Activated T-helper 2 cell treated with anti-CD3 and anti-CD28 coated beads, Interferon-gamma antibody, Interleukin-2, Interleukin-4, amounts not matched to agents 10 μg/mL and 5 μg/mL and 100 μg/mL, durations not matched to agents 14 hours and 24 hours and 36 hours (primary cell): ENCODE results near the gene RCVRN. TPM values are rescaled to one million over a fixed set of nuclear protein-coding genes. Genes with fewer than 3 reads are reported as not detected.

Source experiments
- DNase-seq: peaks from one replicate; pipeline ENCODE4 v3.0.0; 2021; ENCODE audit warnings: low spot score
- H3K27ac Mint-ChIP-seq: one replicate; pipeline ENCODE4 v1.8.0; 2021; ENCODE audit warnings: mixed read lengths
- H3K27me3 Mint-ChIP-seq: one replicate; pipeline ENCODE4 v1.8.0; 2021; ENCODE audit warnings: low read depth, mixed read lengths
- H3K36me3 Mint-ChIP-seq: one replicate; pipeline ENCODE4 v1.8.0; 2021; ENCODE audit warnings: low read depth, mixed read lengths
- H3K4me1 Mint-ChIP-seq: one replicate; pipeline ENCODE4 v1.8.0; 2021; ENCODE audit warnings: low read depth, mixed read lengths
- H3K4me3 Mint-ChIP-seq: one replicate; pipeline ENCODE4 v1.8.0; 2021; ENCODE audit warnings: low read depth, mild to moderate bottlenecking, moderate library complexity, mixed read lengths
- H3K9me3 Mint-ChIP-seq: one replicate; pipeline ENCODE4 v1.8.0; 2021; ENCODE audit warnings: mixed read lengths
- intact Hi-C: fragments of 100-400 bp; cut with micrococcal nuclease; formaldehyde crosslinking; loops from one replicate; pipeline ENCODE4 v1.15.1; 2023
- total RNA-seq: library from RNA; stranded (reverse); gene quantifications from 2 replicates; pipeline ENCODE4 v1.2.3, GENCODE V29; 2022

The RCVRN gene
- total RNA-seq, 1 donor from 2014 or later: not detected

- Mint-ChIP-seq H3K27me3 (no peaks in the 10 kb centered on the region), H3K27ac (no peak overlapping the region), H3K4me3 (no peak overlapping the region), H3K36me3 (no peaks in the 10 kb centered on the region), H3K9me3 (no peaks in the 10 kb centered on the region), H3K4me1 (no peaks in the 10 kb centered on the region)
- intact Hi-C loops: no loop called here
- no peak for DNase-seq
These were observed 54.9 kb downstream of the RCVRN start for GRCh38 chr17:9850151-9850550.

Other genes starting within 250 kb of the RCVRN start
- not detected in 2 replicates for gene DHRS7C, start 113.7 kb downstream of the RCVRN start, total RNA-seq
- gene GSG1L2, start 83.2 kb downstream of the RCVRN start, total RNA-seq: not detected in 2 replicates
- gene GLP2R, start 79.3 kb downstream of the RCVRN start, total RNA-seq: not detected in 2 replicates